ENCODE measurements around the gene FADS2.

FADS2 gene

GRCh38 chr11:61905801-61906521 is 77.9 kb downstream of the FADS2 start:
- TF ChIP-seq ZNF70 (CRISPR knock-in tag; IDR thresholded peaks at IDR 0.05) (no peak), GLIS3 (CRISPR knock-in tag; IDR thresholded peaks at IDR 0.05) (no peak), ESRRG (CRISPR knock-in tag; IDR thresholded peaks at IDR 0.05) (no peak), TCF4 (CRISPR knock-in tag; IDR thresholded peaks at IDR 0.05; ENCODE audit: borderline replicate concordance) (no peak), SNAI2 (CRISPR knock-in tag; IDR thresholded peaks at IDR 0.05) (no peak)
- ATAC-seq: no peak

- TF ChIP-seq ARNTL (CRISPR knock-in tag; IDR thresholded peaks at IDR 0.05; ENCODE audit: borderline replicate concordance, low read depth): no peak
- TF ChIP-seq ZNF565 (CRISPR knock-in tag; conservative IDR thresholded peaks at IDR 0.05; ENCODE audit: low read depth): no peak
- TF ChIP-seq POU6F1 (CRISPR knock-in tag; IDR thresholded peaks at IDR 0.05; ENCODE audit: borderline replicate concordance, low read depth): no peak
- TF ChIP-seq TCF4 (CRISPR knock-in tag; IDR thresholded peaks at IDR 0.05; ENCODE audit: borderline replicate concordance): no peak
- TF ChIP-seq BACH2 (CRISPR knock-in tag; IDR thresholded peaks at IDR 0.05; ENCODE audit: borderline replicate concordance): no peak
- no peak for TF ChIP-seq ISL1 (CRISPR knock-in tag; IDR thresholded peaks at IDR 0.05)
- no peak for TF ChIP-seq ZNF8 (CRISPR knock-in tag; IDR thresholded peaks at IDR 0.05)
- TF ChIP-seq CSRNP3 (CRISPR knock-in tag; IDR thresholded peaks at IDR 0.05): no peak
- no peak for ATAC-seq
These were observed 78.4 kb downstream of the FADS2 start for GRCh38 chr11:61906522-61906909.

- ATAC-seq: no peak
- no peak for TF ChIP-seq ZNF70 (CRISPR knock-in tag; IDR thresholded peaks at IDR 0.05)
- TF ChIP-seq TCF4 (CRISPR knock-in tag; IDR thresholded peaks at IDR 0.05; ENCODE audit: borderline replicate concordance): no peak
- no peak for TF ChIP-seq CREB5 (CRISPR knock-in tag; IDR thresholded peaks at IDR 0.05; ENCODE audit: low read depth)
- no peak for TF ChIP-seq CSRNP3 (CRISPR knock-in tag; IDR thresholded peaks at IDR 0.05)
These were observed 79.2 kb downstream of the FADS2 start for GRCh38 chr11:61907282-61907681.

GRCh38 chr11:61907871-61908729 is 80.0 kb downstream of the FADS2 start:
- TF ChIP-seq ZNF70 (CRISPR knock-in tag; IDR thresholded peaks at IDR 0.05) (no peak), ZC3H10 (CRISPR knock-in tag; IDR thresholded peaks at IDR 0.05) (no peak), CREB5 (CRISPR knock-in tag; IDR thresholded peaks at IDR 0.05; ENCODE audit: low read depth) (no peak), ARNTL (CRISPR knock-in tag; IDR thresholded peaks at IDR 0.05; ENCODE audit: borderline replicate concordance, low read depth) (no peak), TSHZ2 (CRISPR knock-in tag; IDR thresholded peaks at IDR 0.05) (no peak), ZFP30 (CRISPR knock-in tag; IDR thresholded peaks at IDR 0.05) (no peak), TOX (CRISPR knock-in tag; IDR thresholded peaks at IDR 0.05; ENCODE audit: borderline replicate concordance) (no peak), CSRNP3 (CRISPR knock-in tag; IDR thresholded peaks at IDR 0.05) (no peak), PPARA (CRISPR knock-in tag; IDR thresholded peaks at IDR 0.05; ENCODE audit: borderline replicate concordance) (no peak), RARB (CRISPR knock-in tag; IDR thresholded peaks at IDR 0.05) (no peak), ZFP3 (CRISPR knock-in tag; IDR thresholded peaks at IDR 0.05) (no peak), GLIS3 (CRISPR knock-in tag; IDR thresholded peaks at IDR 0.05) (no peak), ZNF8 (CRISPR knock-in tag; IDR thresholded peaks at IDR 0.05) (no peak)
- no peak for ATAC-seq
